ENCODE data around the gene SF3B1. TPM values are rescaled to one million over a fixed set of nuclear protein-coding genes. Genes with fewer than 3 reads are reported as not detected.
"Not testable (repeated sequence)": the region's sequence is repeated elsewhere in the genome, so short reads cannot be mapped to it uniquely, and the experiment has no call there.

The SF3B1 gene
- 132 TPM for total RNA-seq
- long read RNA-seq, full-length matches to known transcripts = 94 of 155 reads
- long read RNA-seq, partial matches to known transcripts = 54 of 155 reads
- long read RNA-seq, other reads (novel, unspliced or antisense) = 7 of 155 reads

- ATAC-seq (peak; percentile 99), DNase-seq (peak; percentile 99)
- intact Hi-C loops (cut with micrococcal nuclease) = no loop called here
These were observed at the start of gene SF3B1 for GRCh38 chr2:197434541-197435513. Gene SF3B1, minus strand, starts transcription at chr2:197435028. Its CDS starts 29 bp downstream, at chr2:197434999.

- DNase-seq; ATAC-seq; intact Hi-C loops (cut with micrococcal nuclease): not testable (repeated sequence)
These were observed 49.4 kb upstream of the SF3B1 start for GRCh38 chr2:197484248-197484647.

GRCh38 chr2:197480165-197481036 lies 45.6 kb upstream of the SF3B1 start:
- no peak for DNase-seq
- ATAC-seq = no peak
- intact Hi-C loops (cut with micrococcal nuclease) = no loop called here

GRCh38 chr2:197477797-197478196 lies 43.0 kb upstream of the SF3B1 start:
- no peak for ATAC-seq
- intact Hi-C loops (cut with micrococcal nuclease) = no loop called here
- DNase-seq = no peak

GRCh38 chr2:197472166-197472565 lies 37.3 kb upstream of the SF3B1 start:
- no peak for DNase-seq
- ATAC-seq = no peak
- intact Hi-C loops (cut with micrococcal nuclease) = no loop called here

GRCh38 chr2:197464175-197464574 lies 29.3 kb upstream of the SF3B1 start:
- intact Hi-C loops (cut with micrococcal nuclease) = no loop called here
- DNase-seq (no peak), ATAC-seq (no peak)

- DNase-seq = no peak
- peak; percentile 38 for ATAC-seq
- intact Hi-C loops (cut with micrococcal nuclease) = no loop called here
These were observed 26.2 kb upstream of the SF3B1 start for GRCh38 chr2:197461057-197461456.

GRCh38 chr2:197460649-197461048 lies 25.8 kb upstream of the SF3B1 start:
- DNase-seq (no peak), ATAC-seq (no peak)
- intact Hi-C loops (cut with micrococcal nuclease) = no loop called here

GRCh38 chr2:197455428-197455827 lies 20.6 kb upstream of the SF3B1 start:
- no peak for ATAC-seq
- intact Hi-C loops (cut with micrococcal nuclease) = no loop called here
- DNase-seq = no peak

GRCh38 chr2:197454923-197455322 lies 20.1 kb upstream of the SF3B1 start:
- ATAC-seq (no peak), DNase-seq (no peak)
- intact Hi-C loops (cut with micrococcal nuclease) = no loop called here

- DNase-seq (no peak), ATAC-seq (peak; percentile 71)
- intact Hi-C loops (cut with micrococcal nuclease) = no loop called here
These were observed 19.1 kb upstream of the SF3B1 start for GRCh38 chr2:197453914-197454398.

GRCh38 chr2:197453123-197453913 lies 18.5 kb upstream of the SF3B1 start, which contains the start of gene COQ10B:
Gene COQ10B, plus strand, starts transcription at chr2:197453552. Its CDS starts 9 bp downstream, at chr2:197453561.
- intact Hi-C loops (cut with micrococcal nuclease) = no loop called here

GRCh38 chr2:197452754-197453122 lies 17.9 kb upstream of the SF3B1 start:
- ATAC-seq (no peak), DNase-seq (no peak)
- intact Hi-C loops (cut with micrococcal nuclease) = no loop called here

More at GRCh38 chr2:197453123-197453913, 18.5 kb upstream of the SF3B1 start, which contains the start of gene COQ10B:
- DNase-seq = peak; percentile 99
- ATAC-seq = peak; percentile 98

GRCh38 chr2:197450935-197451358 lies 16.1 kb upstream of the SF3B1 start:
- DNase-seq; intact Hi-C loops (cut with micrococcal nuclease); ATAC-seq: not testable (repeated sequence)

- intact Hi-C loops (cut with micrococcal nuclease) = no loop called here
- DNase-seq = peak; percentile 56
- no peak for ATAC-seq
These were observed 15.6 kb upstream of the SF3B1 start for GRCh38 chr2:197450465-197450864.

- DNase-seq (no peak), ATAC-seq (no peak)
- intact Hi-C loops (cut with micrococcal nuclease) = no loop called here
These were observed 12.0 kb upstream of the SF3B1 start for GRCh38 chr2:197446844-197447243.

- ATAC-seq = no peak
- no peak for DNase-seq
- intact Hi-C loops (cut with micrococcal nuclease) = no loop called here
These were observed 10.9 kb upstream of the SF3B1 start for GRCh38 chr2:197445746-197446145.

- DNase-seq (no peak), ATAC-seq (peak; percentile 70)
- intact Hi-C loops (cut with micrococcal nuclease) = no loop called here
These were observed 8.0 kb upstream of the SF3B1 start for GRCh38 chr2:197442857-197443256.

- ATAC-seq = no peak
- intact Hi-C loops (cut with micrococcal nuclease) = no loop called here
- DNase-seq = no peak
These were observed 2.6 kb upstream of the SF3B1 start for GRCh38 chr2:197437380-197437779.

All from left ventricle myocardium superior (tissue), 1 donor.